GM12892 (cell line): ENCODE data around the gene ARHGEF26.

Experiments
- POLR2A ChIP-seq: IDR thresholded peaks from 2 replicates; pipeline ENCODE4 v1.6.1; 2011; ENCODE audit warnings: low read depth, low read length, control low read depth
- POLR2AphosphoS5 ChIP-seq: IDR thresholded peaks from 2 replicates; pipeline ENCODE4 v1.6.1; 2011; ENCODE audit warnings: low read depth, low read length, control low read depth

DNA sequence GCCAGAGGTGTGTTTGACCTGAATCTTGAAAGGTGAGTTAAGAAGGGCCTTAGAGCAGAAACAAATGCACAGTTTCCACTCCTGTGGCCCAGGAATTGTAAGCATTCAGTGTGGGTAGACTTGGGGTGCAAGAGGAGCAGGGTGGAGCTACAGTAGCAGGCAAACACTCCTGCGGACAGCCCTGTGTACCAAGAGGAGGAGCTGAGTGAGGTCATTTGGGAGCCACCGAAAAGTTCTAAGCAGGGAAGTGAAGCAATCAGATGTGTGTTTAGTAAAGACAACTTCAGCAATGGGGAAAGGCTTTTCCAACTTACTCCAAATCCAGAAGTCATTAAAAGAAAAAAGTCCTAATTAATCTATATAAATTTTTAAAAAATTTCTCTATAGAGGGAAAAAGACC is 99.3 kb downstream of the ARHGEF26 start:
- TF ChIP-seq POLR2A, result no peak
- TF ChIP-seq POLR2AphosphoS5, result no peak
